ENCODE results near the gene SLAMF1.

DNA sequence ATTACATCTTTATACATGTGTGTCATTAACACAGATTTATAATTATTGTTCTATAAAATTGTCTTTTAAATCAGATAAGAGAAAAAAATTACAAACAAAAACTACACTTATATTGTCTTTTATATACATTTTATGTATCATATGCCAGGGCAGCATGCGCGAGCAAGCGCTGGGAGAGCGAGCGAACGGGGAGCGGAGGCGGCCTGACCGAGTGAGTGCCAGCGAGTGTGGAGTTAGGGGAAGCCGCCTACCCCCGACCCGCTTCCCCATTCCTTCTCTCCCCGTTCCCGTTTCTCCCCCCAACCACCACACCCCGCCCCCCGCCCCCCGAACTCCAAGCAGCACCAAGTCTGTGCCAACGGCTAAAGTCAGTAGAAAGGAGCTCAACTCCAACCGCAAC is 23.0 kb upstream of the SLAMF1 start:
- no peak for TF ChIP-seq EZH2 (IDR thresholded peaks at IDR 0.05; ENCODE audit: insufficient read depth, low read length)
- TF ChIP-seq, protein P1, sequence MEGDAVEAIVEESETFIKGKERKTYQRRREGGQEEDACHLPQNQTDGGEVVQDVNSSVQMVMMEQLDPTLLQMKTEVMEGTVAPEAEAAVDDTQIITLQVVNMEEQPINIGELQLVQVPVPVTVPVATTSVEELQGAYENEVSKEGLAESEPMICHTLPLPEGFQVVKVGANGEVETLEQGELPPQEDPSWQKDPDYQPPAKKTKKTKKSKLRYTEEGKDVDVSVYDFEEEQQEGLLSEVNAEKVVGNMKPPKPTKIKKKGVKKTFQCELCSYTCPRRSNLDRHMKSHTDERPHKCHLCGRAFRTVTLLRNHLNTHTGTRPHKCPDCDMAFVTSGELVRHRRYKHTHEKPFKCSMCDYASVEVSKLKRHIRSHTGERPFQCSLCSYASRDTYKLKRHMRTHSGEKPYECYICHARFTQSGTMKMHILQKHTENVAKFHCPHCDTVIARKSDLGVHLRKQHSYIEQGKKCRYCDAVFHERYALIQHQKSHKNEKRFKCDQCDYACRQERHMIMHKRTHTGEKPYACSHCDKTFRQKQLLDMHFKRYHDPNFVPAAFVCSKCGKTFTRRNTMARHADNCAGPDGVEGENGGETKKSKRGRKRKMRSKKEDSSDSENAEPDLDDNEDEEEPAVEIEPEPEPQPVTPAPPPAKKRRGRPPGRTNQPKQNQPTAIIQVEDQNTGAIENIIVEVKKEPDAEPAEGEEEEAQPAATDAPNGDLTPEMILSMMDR (IDR thresholded peaks at IDR 0.05; ENCODE audit: insufficient read depth, low read depth, low read length), result no peak
